NT2/D1 (cell line): ENCODE data around the gene ZNF277.

ENCODE experiments used
- DNase-seq: peaks from one replicate; pipeline ENCODE4 v3.0.0-alpha.2; 2011; ENCODE audit warnings: low read depth, low spot score
- H3K27me3 ChIP-seq: 2 replicates; pipeline ENCODE4 v1.6.0; 2011; ENCODE audit warnings: mild to moderate bottlenecking; ENCODE audit not compliant: insufficient read length, insufficient read depth
- H3K36me3 ChIP-seq: 2 replicates; pipeline ENCODE4 v1.6.1; 2011; ENCODE audit warnings: mild to moderate bottlenecking, low read length, mixed read lengths; ENCODE audit not compliant: insufficient read depth, insufficient read length
- H3K4me1 ChIP-seq: 2 replicates; pipeline ENCODE4 v1.5.1; 2011; ENCODE audit not compliant: insufficient read depth, insufficient read length
- H3K4me3 ChIP-seq: 2 replicates; pipeline ENCODE4 v1.5.1; 2011; ENCODE audit warnings: low read depth; ENCODE audit not compliant: insufficient read length
- H3K9ac ChIP-seq: 2 replicates; pipeline ENCODE4 v1.6.0; 2011; ENCODE audit warnings: low read depth; ENCODE audit not compliant: insufficient read length
- H3K9me3 ChIP-seq: 2 replicates; pipeline ENCODE4 v1.5.1; 2011; ENCODE audit warnings: mild to moderate bottlenecking, low read length; ENCODE audit not compliant: insufficient read depth
- SUZ12 ChIP-seq: IDR thresholded peaks from 2 replicates; pipeline ENCODE4 v1.6.1; 2011; ENCODE audit not compliant: insufficient read length, insufficient read depth; ENCODE audit errors: extremely low read depth
- YY1 ChIP-seq: IDR thresholded peaks from 2 replicates; pipeline ENCODE4 v1.6.1; 2011; ENCODE audit not compliant: insufficient read length, insufficient read depth
- ZNF274 ChIP-seq: IDR thresholded peaks from 2 replicates; pipeline ENCODE4 v1.6.1; 2011; ENCODE audit warnings: mild to moderate bottlenecking, low read depth, low read length

ZNF277 gene

GRCh38 chr7:112357136-112357535 lies 150.6 kb downstream of the ZNF277 start:
- Histone ChIP-seq H3K27me3 (no peaks in the 10 kb centered on the region), H3K4me3 (no peak overlapping the region), H3K4me1 (no peaks in the 10 kb centered on the region), H3K9ac (no peak overlapping the region), H3K36me3 (no peaks in the 10 kb centered on the region), H3K9me3 (no peaks in the 10 kb centered on the region)
- TF ChIP-seq ZNF274, result no peak
- TF ChIP-seq YY1, result no peak
- TF ChIP-seq SUZ12, result no peak
- no peak for DNase-seq

DNA sequence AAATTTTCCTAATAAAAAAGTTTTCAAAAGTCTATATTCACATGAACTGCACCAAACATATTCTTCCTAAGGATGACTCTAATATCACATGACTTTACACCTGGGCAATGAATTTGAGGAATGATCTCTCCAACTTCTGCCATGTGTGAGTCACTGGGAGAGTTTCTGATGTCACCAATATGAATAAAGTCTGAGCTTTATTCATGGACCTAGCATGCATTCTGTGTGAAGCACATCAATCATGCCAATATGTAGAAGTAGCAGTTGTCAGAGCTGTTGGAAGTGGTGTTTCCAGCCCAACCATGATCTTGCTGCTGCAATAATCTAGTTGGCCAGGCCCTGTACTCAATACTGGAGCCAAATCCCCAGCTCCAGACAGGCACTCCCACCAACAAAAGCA lies 152.0 kb downstream of the ZNF277 start:
- no peak for DNase-seq
- H3K4me3 ChIP-seq, result no peak overlapping the region
- no peaks in the 10 kb centered on the region for H3K4me1 ChIP-seq
- no peaks in the 10 kb centered on the region for H3K27me3 ChIP-seq
- TF ChIP-seq YY1 (no peak), SUZ12 (no peak), ZNF274 (no peak)
- no peaks in the 10 kb centered on the region for H3K9me3 ChIP-seq
- no peaks in the 10 kb centered on the region for H3K36me3 ChIP-seq
- H3K9ac ChIP-seq, result no peak overlapping the region

DNA sequence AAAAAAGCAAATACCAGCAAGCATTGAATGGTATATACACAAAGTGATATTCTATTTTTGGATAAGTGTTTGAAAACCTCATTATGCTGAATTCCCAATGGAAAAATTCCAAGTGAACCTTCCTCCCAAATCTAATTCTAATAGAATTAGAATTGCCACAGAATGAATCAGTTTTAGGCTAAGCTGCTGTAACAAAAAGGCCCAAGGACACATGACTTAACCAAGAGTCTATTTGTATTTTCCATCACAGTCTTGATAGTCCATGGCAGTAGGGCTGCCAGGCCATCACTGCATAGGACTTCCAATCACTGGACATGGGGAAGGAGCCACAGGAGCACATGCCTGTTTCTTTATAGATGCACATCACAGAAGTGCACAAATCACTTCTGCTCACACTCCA lies 152.6 kb downstream of the ZNF277 start:
- Histone ChIP-seq H3K4me1 (no peaks in the 10 kb centered on the region), H3K4me3 (no peak overlapping the region), H3K9me3 (no peaks in the 10 kb centered on the region), H3K27me3 (no peaks in the 10 kb centered on the region), H3K9ac (no peak overlapping the region), H3K36me3 (no peaks in the 10 kb centered on the region)
- DNase-seq, result no peak
- TF ChIP-seq YY1, result no peak
- no peak for TF ChIP-seq SUZ12
- no peak for TF ChIP-seq ZNF274

- H3K9me3 ChIP-seq, result no peaks in the 10 kb centered on the region
- no peaks in the 10 kb centered on the region for H3K4me1 ChIP-seq
- no peak for DNase-seq
- TF ChIP-seq SUZ12 (no peak), ZNF274 (no peak), YY1 (no peak)
- H3K36me3 ChIP-seq, result no peaks in the 10 kb centered on the region
- no peak overlapping the region for H3K4me3 ChIP-seq
- no peak overlapping the region for H3K9ac ChIP-seq
- H3K27me3 ChIP-seq, result no peaks in the 10 kb centered on the region
Measured at GRCh38 chr7:112360681-112361080, 154.2 kb downstream of the ZNF277 start.

DNA sequence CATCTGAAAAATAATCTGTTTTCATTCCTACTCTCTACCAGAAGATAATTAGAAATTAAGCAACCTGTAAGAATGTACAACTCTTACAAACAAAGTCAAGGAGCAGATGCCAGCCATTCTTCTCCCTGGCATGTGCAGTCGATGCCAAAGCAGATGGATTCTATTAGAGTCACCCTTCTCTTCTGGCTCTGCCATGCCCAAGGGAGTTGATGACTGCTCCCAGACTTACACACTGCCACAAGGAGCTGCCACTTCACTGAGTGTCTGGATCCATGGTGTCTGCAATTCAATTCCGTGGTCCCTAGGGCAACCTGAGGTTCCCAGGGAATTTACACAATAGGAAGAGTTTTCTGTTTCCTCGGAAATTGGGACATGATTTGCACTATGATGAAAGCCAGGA lies 154.7 kb downstream of the ZNF277 start:
- DNase-seq, result no peak
- H3K9me3 ChIP-seq, result no peaks in the 10 kb centered on the region
- TF ChIP-seq ZNF274 (no peak), YY1 (no peak), SUZ12 (no peak)
- H3K4me3 ChIP-seq, result no peak overlapping the region
- no peaks in the 10 kb centered on the region for H3K4me1 ChIP-seq
- H3K9ac ChIP-seq, result no peak overlapping the region
- no peaks in the 10 kb centered on the region for H3K27me3 ChIP-seq
- H3K36me3 ChIP-seq, result no peaks in the 10 kb centered on the region

DNA sequence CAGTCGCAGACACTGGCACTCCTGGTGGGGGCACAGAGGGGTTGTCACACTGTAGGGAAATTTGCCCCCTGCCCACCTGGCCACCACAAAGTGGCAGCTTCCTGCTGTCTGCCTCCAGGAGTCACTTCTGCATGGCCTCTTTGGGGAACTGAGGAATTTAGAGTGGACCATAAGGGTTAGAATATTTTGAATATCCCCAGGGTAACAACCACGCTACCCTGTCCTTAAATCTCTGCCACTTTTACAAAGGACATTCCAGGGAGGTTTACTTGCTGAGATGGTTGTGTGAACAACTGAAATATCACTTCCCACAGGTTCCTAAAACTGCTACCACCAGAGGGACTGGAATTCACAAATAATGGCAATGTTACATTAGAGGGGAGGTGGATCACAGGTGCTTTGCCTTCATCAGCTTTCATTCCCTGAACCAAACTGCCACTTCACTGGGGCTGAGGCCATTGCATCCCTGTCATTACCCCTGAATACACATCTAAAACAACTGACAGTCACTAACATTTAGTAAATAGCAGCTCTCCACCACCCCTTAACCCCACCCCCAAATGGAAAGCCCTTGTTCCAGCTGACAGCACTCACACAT lies 155.7 kb downstream of the ZNF277 start:
- Histone ChIP-seq H3K36me3 (no peaks in the 10 kb centered on the region), H3K9ac (no peak overlapping the region), H3K9me3 (no peaks in the 10 kb centered on the region), H3K4me1 (no peaks in the 10 kb centered on the region), H3K4me3 (no peak overlapping the region), H3K27me3 (no peaks in the 10 kb centered on the region)
- no peak for TF ChIP-seq YY1
- TF ChIP-seq SUZ12, result no peak
- TF ChIP-seq ZNF274, result no peak
- no peak for DNase-seq

DNA sequence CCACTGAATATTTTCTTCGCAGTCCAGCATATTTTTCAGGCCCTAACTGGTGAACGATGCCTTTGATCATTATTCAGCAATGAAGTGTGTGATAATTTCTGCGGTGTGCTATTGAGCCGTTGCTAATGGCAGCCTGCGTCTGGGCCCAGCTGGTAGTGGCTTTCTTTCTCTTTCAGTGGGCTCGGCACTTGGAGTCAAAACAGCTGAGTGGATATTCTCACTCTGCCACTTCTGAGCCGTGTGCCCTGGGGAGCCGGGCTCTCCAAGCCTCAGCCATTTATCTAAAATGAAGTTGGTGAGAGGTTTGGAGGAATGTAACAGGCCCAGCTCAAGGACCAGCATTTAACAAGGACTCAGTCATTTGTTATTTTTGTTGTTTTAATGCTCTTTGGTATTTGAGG lies 156.2 kb downstream of the ZNF277 start:
- no peak for DNase-seq

DNA sequence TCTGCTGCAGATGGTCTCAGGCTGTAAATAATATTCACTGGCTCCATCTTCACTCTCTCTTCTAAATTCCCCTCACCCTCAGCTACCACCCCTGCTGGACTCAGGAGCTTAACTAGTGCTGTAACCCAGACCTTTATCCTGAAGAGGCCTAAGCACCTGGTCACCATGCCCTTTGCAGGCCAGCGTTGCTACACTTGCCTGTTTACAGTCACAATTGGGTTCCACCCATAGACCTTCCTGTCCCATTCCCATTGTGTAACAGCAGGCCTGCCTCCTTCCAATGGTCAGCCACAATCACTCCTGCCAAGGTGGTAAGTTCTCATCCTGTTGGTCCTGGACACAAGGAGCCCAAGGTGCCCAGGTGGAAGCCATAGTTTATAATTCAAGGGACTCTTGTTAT lies 157.9 kb downstream of the ZNF277 start:
- TF ChIP-seq YY1 (no peak), ZNF274 (no peak), SUZ12 (no peak)

More for the DNA sequence above, 156.2 kb downstream of the ZNF277 start:
- Histone ChIP-seq H3K4me1 (no peaks in the 10 kb centered on the region), H3K36me3 (no peaks in the 10 kb centered on the region), H3K4me3 (no peak overlapping the region), H3K9me3 (no peaks in the 10 kb centered on the region), H3K27me3 (no peaks in the 10 kb centered on the region), H3K9ac (no peak overlapping the region)
- no peak for TF ChIP-seq ZNF274
- TF ChIP-seq YY1, result no peak
- TF ChIP-seq SUZ12, result no peak

More for the DNA sequence above, 157.9 kb downstream of the ZNF277 start:
- Histone ChIP-seq H3K9ac (no peak overlapping the region), H3K27me3 (no peaks in the 10 kb centered on the region), H3K4me1 (no peaks in the 10 kb centered on the region), H3K36me3 (no peaks in the 10 kb centered on the region), H3K4me3 (no peak overlapping the region), H3K9me3 (no peaks in the 10 kb centered on the region)
- DNase-seq, result no peak
